T-helper 2 cell (primary cell): ENCODE results near the gene EXOSC10.
"Not testable (repeated sequence)": the region's sequence is repeated elsewhere in the genome, so short reads cannot be mapped to it uniquely, and the experiment has no call there.

ENCODE experiments used
- DNase-seq, 5 experiments: peaks; one replicate each; pipeline versions ENCODE4 v3.0.0 to v3.0.0-alpha.2; 2012 to 2022

EXOSC10 gene

GRCh38 chr1:11042995-11043874, 56.4 kb downstream of the EXOSC10 start:
- DNase-seq, result no peak

- no peak for DNase-seq
Observed at GRCh38 chr1:11042065-11042464, 57.6 kb downstream of the EXOSC10 start.

- no peak for DNase-seq
Observed at GRCh38 chr1:11041048-11041447, 58.6 kb downstream of the EXOSC10 start.

GRCh38 chr1:11040105-11040429, 59.6 kb downstream of the EXOSC10 start:
- DNase-seq, result not testable (repeated sequence)

- no peak for DNase-seq
Observed at GRCh38 chr1:11039351-11040104, 60.1 kb downstream of the EXOSC10 start.

- DNase-seq, result peak; percentile 69 to 84 (median 80)
Observed at GRCh38 chr1:11037740-11038182, 61.9 kb downstream of the EXOSC10 start.

GRCh38 chr1:11037019-11037739, 62.5 kb downstream of the EXOSC10 start:
- not testable (repeated sequence) for DNase-seq

- DNase-seq, result no peak
Observed at GRCh38 chr1:11031624-11032262, 67.9 kb downstream of the EXOSC10 start.

GRCh38 chr1:11030865-11031264, 68.8 kb downstream of the EXOSC10 start:
- no peak for DNase-seq

- DNase-seq, result no peak
Observed at GRCh38 chr1:11028018-11028417, 71.7 kb downstream of the EXOSC10 start.

- no peak for DNase-seq
Observed at GRCh38 chr1:11027316-11027715, 72.4 kb downstream of the EXOSC10 start.

- DNase-seq, result no peak
Observed at GRCh38 chr1:11026903-11027302, 72.8 kb downstream of the EXOSC10 start.

- no peak for DNase-seq
Observed at GRCh38 chr1:11026052-11026451, 73.6 kb downstream of the EXOSC10 start.

GRCh38 chr1:11025618-11026017, 74.1 kb downstream of the EXOSC10 start:
- no peak for DNase-seq

- no peak for DNase-seq
Observed at GRCh38 chr1:11024874-11025203, 74.8 kb downstream of the EXOSC10 start.

GRCh38 chr1:11024154-11024873, 75.4 kb downstream of the EXOSC10 start:
- no peak for DNase-seq

- DNase-seq, result no peak
Observed at GRCh38 chr1:11023201-11023600, 76.5 kb downstream of the EXOSC10 start.

GRCh38 chr1:11019971-11020370, 79.7 kb downstream of the EXOSC10 start:
- DNase-seq, result no peak

- DNase-seq, result not testable (repeated sequence)
Observed at GRCh38 chr1:11019358-11019757, 80.3 kb downstream of the EXOSC10 start.
